Ecto neural progenitor cell (in vitro differentiated cells): ENCODE results near the gene TAF11L13.

Source experiments
- DNase-seq: peaks from one replicate; pipeline ENCODE4 v3.0.0-alpha.2; 2018; ENCODE audit warnings: low spot score

Gene TAF11L13

GRCh38 chr5:17679597-17680203 is 47.8 kb downstream of the TAF11L13 start:
- no peak for DNase-seq

- no peak for DNase-seq
These were observed 48.8 kb downstream of the TAF11L13 start for GRCh38 chr5:17680737-17681136.
